Naive thymus-derived CD8-positive, alpha-beta T cell (primary cell): Measurements from ENCODE around the gene IL17D. TPM values are rescaled to one million over a fixed set of nuclear protein-coding genes. Genes with fewer than 3 reads are reported as not detected.
"Not testable (repeated sequence)": the region's sequence is repeated elsewhere in the genome, so short reads cannot be mapped to it uniquely, and the experiment has no call there.

Experiments
- ATAC-seq, 2 donors: fragments of 150-1000 bp; cut with Tn5 transposase in 1 of 2; sonication (Bioruptor Pico), chemical (Tn5 transposase) in 1 of 2; 1 replicate in 1 of 2; 2 replicates in 1 of 2; pipeline ENCODE4 v1.10.0; 2021; ENCODE audit warnings: mild to moderate bottlenecking in 2 of 2, moderate library complexity in 2 of 2
- POLR2A ChIA-PET: fragments of 350-600 bp; sonication (Branson Sonifier 250); formaldehyde crosslinking; loops from one replicate; lab custom pipeline; 2021; ENCODE audit warnings: antibody characterized with exemption; lab: Charles Lee
- DNase-seq, 10 donors: peaks; one replicate each; pipeline versions ENCODE4 v3.0.0 to v3.0.0-alpha.2; 2020 to 2022
- H3K27ac Mint-ChIP-seq, 10 donors: one replicate each; pipeline ENCODE4 v1.8.0; 2020 to 2022; ENCODE audit warnings: mild to moderate bottlenecking in 10 of 10, mixed read lengths in 10 of 10, moderate library complexity in 4 of 10, inconsistent platforms in 1 of 10
- H3K27me3 Mint-ChIP-seq, 5 donors: one replicate each; pipeline ENCODE4 v1.8.0; 2021 to 2022; ENCODE audit warnings: mixed read lengths in 5 of 5
- H3K36me3 Mint-ChIP-seq, 3 donors: one replicate each; pipeline ENCODE4 v1.8.0; 2020 to 2022; ENCODE audit warnings: mixed read lengths in 3 of 3, mild to moderate bottlenecking in 2 of 3, inconsistent platforms in 1 of 3
- H3K4me1 Mint-ChIP-seq, 4 donors: one replicate each; pipeline ENCODE4 v1.8.0; 2021 to 2022; ENCODE audit warnings: mixed read lengths in 4 of 4
- H3K4me3 Mint-ChIP-seq, 10 donors: one replicate each; pipeline ENCODE4 v1.8.0; 2020 to 2022; ENCODE audit warnings: mild to moderate bottlenecking in 10 of 10, mixed read lengths in 10 of 10, moderate library complexity in 6 of 10, inconsistent platforms in 1 of 10
- H3K9me3 Mint-ChIP-seq, 9 donors: one replicate each; pipeline ENCODE4 v1.8.0; 2020 to 2022; ENCODE audit warnings: mixed read lengths in 9 of 9, mild to moderate bottlenecking in 3 of 9, inconsistent platforms in 1 of 9, moderate library complexity in 1 of 9
- polyA plus RNA-seq, 3 donors: library from polyadenylated mRNA; unstranded; fragments of 300-500 nt; fragmentation: Illumina TruSeq; gene quantifications; one replicate each; pipeline ENCODE4 v1.2.3, GENCODE V29; 2021
- total RNA-seq, 8 experiments: library from RNA in 2 of 8; stranded (reverse) in 2 of 8; gene quantifications; one replicate each; pipeline ENCODE4 v1.2.3 and lab custom pipeline; 2021 to 2026

The IL17D gene
- total and polyA plus RNA-seq, 5 experiments from 2014 or later, result 0.11 to 0.50 (median 0.22) TPM

- H3K27me3 Mint-ChIP-seq, result no peaks in the 10 kb centered on the region
- ATAC-seq (no peak), DNase-seq (no peak)
- H3K4me1 Mint-ChIP-seq, result no peaks in the 10 kb centered on the region
- H3K9me3 Mint-ChIP-seq, result no peaks in the 10 kb centered on the region
- no peak overlapping the region for H3K4me3 Mint-ChIP-seq
- H3K27ac Mint-ChIP-seq, result no peak overlapping the region
- H3K36me3 Mint-ChIP-seq, result peaks cover 4 to 49% (median 24%) of the 10 kb centered on the region in 3 donors
- POLR2A ChIA-PET, result no interaction called here
These were observed 23.0 kb upstream of the IL17D start for GRCh38 chr13:20680416-20681080.

GRCh38 chr13:20681481-20681880 is 22.0 kb upstream of the IL17D start:
- H3K9me3 Mint-ChIP-seq, POLR2A ChIA-PET, H3K4me1 Mint-ChIP-seq, H3K27me3 Mint-ChIP-seq, DNase-seq, H3K4me3 Mint-ChIP-seq, ATAC-seq, H3K27ac Mint-ChIP-seq: not testable (repeated sequence)
- H3K36me3 Mint-ChIP-seq, result peaks cover 0 to 43% (median 24%) of the 10 kb centered on the region in 3 donors

- Mint-ChIP-seq H3K27me3 (no peaks in the 10 kb centered on the region), H3K4me3 (no peak overlapping the region)
These were observed 21.4 kb upstream of the IL17D start for GRCh38 chr13:20682061-20682460.

GRCh38 chr13:20684041-20684440 is 19.5 kb upstream of the IL17D start:
- no peaks in the 10 kb centered on the region for H3K9me3 Mint-ChIP-seq
- no peak for DNase-seq
- no peaks in the 10 kb centered on the region for H3K27me3 Mint-ChIP-seq
- POLR2A ChIA-PET, result no interaction called here
- no peaks in the 10 kb centered on the region for H3K4me1 Mint-ChIP-seq
- H3K36me3 Mint-ChIP-seq, result peaks cover 0 to 57% (median 30%) of the 10 kb centered on the region in 3 donors
- H3K4me3 Mint-ChIP-seq, result no peak overlapping the region
- ATAC-seq, result no peak
- no peak overlapping the region for H3K27ac Mint-ChIP-seq

More at GRCh38 chr13:20682061-20682460, 21.4 kb upstream of the IL17D start:
- Mint-ChIP-seq H3K27ac (no peak overlapping the region), H3K4me1 (no peaks in the 10 kb centered on the region), H3K36me3 (peaks cover 0 to 48% (median 23%) of the 10 kb centered on the region in 3 donors), H3K9me3 (no peaks in the 10 kb centered on the region)
- DNase-seq (no peak), ATAC-seq (no peak)
- POLR2A ChIA-PET, result no interaction called here

- Mint-ChIP-seq H3K27me3 (no peaks in the 10 kb centered on the region), H3K9me3 (no peaks in the 10 kb centered on the region), H3K4me3 (no peak overlapping the region), H3K27ac (no peak overlapping the region), H3K36me3 (peaks cover 0 to 57% (median 35%) of the 10 kb centered on the region in 3 donors), H3K4me1 (no peaks in the 10 kb centered on the region)
- ATAC-seq (no peak), DNase-seq (no peak)
- POLR2A ChIA-PET, result no interaction called here
These were observed 19.0 kb upstream of the IL17D start for GRCh38 chr13:20684546-20684945.

- no peaks in the 10 kb centered on the region for H3K4me1 Mint-ChIP-seq
- no peak overlapping the region for H3K27ac Mint-ChIP-seq
- H3K4me3 Mint-ChIP-seq, result no peak overlapping the region
- no peaks in the 10 kb centered on the region for H3K9me3 Mint-ChIP-seq
- ATAC-seq (no peak), DNase-seq (no peak)
- H3K36me3 Mint-ChIP-seq, result peaks cover 0 to 60% (median 39%) of the 10 kb centered on the region in 3 donors
- POLR2A ChIA-PET, result no interaction called here
- no peaks in the 10 kb centered on the region for H3K27me3 Mint-ChIP-seq
These were observed 18.4 kb upstream of the IL17D start for GRCh38 chr13:20685092-20685491.

- Mint-ChIP-seq H3K27me3 (no peaks in the 10 kb centered on the region), H3K27ac (no peak overlapping the region), H3K36me3 (peaks cover 0 to 57% (median 41%) of the 10 kb centered on the region in 3 donors), H3K4me3 (no peak overlapping the region), H3K4me1 (no peaks in the 10 kb centered on the region), H3K9me3 (no peaks in the 10 kb centered on the region)
- DNase-seq (no peak), ATAC-seq (no peak)
- POLR2A ChIA-PET, result interaction anchor here (0.6 to 0.7 kb wide), 2 partner anchors 8 to 87 kb away, joined by 3 to 4 read pairs; no protein-coding TSS in a partner anchor
These were observed 17.3 kb upstream of the IL17D start for GRCh38 chr13:20686167-20686566.

GRCh38 chr13:20686863-20687579 is 16.5 kb upstream of the IL17D start:
- H3K36me3 Mint-ChIP-seq, result peaks cover 0 to 53% (median 41%) of the 10 kb centered on the region in 3 donors
- ATAC-seq (no peak), DNase-seq (no peak)
- no peaks in the 10 kb centered on the region for H3K9me3 Mint-ChIP-seq
- H3K27me3 Mint-ChIP-seq, result no peaks in the 10 kb centered on the region
- no peak overlapping the region for H3K4me3 Mint-ChIP-seq
- POLR2A ChIA-PET, result interaction anchor here (0.6 to 0.7 kb wide), 2 partner anchors 9 to 86 kb away, joined by 3 to 4 read pairs; no protein-coding TSS in a partner anchor
- H3K4me1 Mint-ChIP-seq, result no peaks in the 10 kb centered on the region
- H3K27ac Mint-ChIP-seq, result peak overlapping the region in 1 of 10 donors; percentile 29

- no peak overlapping the region for H3K4me3 Mint-ChIP-seq
- no peak overlapping the region for H3K27ac Mint-ChIP-seq
- DNase-seq, result no peak
- POLR2A ChIA-PET, result no interaction called here
- H3K4me1 Mint-ChIP-seq, result no peaks in the 10 kb centered on the region
- no peak for ATAC-seq
- peaks cover 0 to 46% (median 28%) of the 10 kb centered on the region in 3 donors for H3K36me3 Mint-ChIP-seq
- H3K9me3 Mint-ChIP-seq, result no peaks in the 10 kb centered on the region
- H3K27me3 Mint-ChIP-seq, result no peaks in the 10 kb centered on the region
These were observed 14.2 kb upstream of the IL17D start for GRCh38 chr13:20689291-20689690.

- POLR2A ChIA-PET, result no interaction called here
These were observed 11.9 kb upstream of the IL17D start for GRCh38 chr13:20691616-20692015.

GRCh38 chr13:20696073-20696472 is 7.4 kb upstream of the IL17D start:
- Mint-ChIP-seq H3K36me3 (no peaks in the 10 kb centered on the region), H3K9me3 (no peaks in the 10 kb centered on the region), H3K4me3 (no peak overlapping the region), H3K4me1 (peaks cover 0 to 2% (median under 1%) of the 10 kb centered on the region in 4 donors), H3K27ac (no peak overlapping the region), H3K27me3 (peaks cover 15 to 27% (median 16%) of the 10 kb centered on the region in 5 donors)
- ATAC-seq (no peak), DNase-seq (no peak)
- POLR2A ChIA-PET, result no interaction called here

More at GRCh38 chr13:20691616-20692015, 11.9 kb upstream of the IL17D start:
- peaks cover 4 to 10% (median 5%) of the 10 kb centered on the region in 5 donors for H3K27me3 Mint-ChIP-seq
- H3K36me3 Mint-ChIP-seq, result peaks cover 0 to 35% (median 28%) of the 10 kb centered on the region in 3 donors
- H3K4me1 Mint-ChIP-seq, result no peaks in the 10 kb centered on the region
- no peak overlapping the region for H3K4me3 Mint-ChIP-seq
- ATAC-seq, result no peak
- H3K9me3 Mint-ChIP-seq, result no peaks in the 10 kb centered on the region
- H3K27ac Mint-ChIP-seq, result no peak overlapping the region
- no peak for DNase-seq

- Mint-ChIP-seq H3K27me3 (peaks cover 15 to 30% (median 16%) of the 10 kb centered on the region in 5 donors), H3K4me1 (peaks cover 9 to 14% (median 9%) of the 10 kb centered on the region in 4 donors)
- POLR2A ChIA-PET, result no interaction called here
These were observed 3.8 kb upstream of the IL17D start for GRCh38 chr13:20699715-20700114.

GRCh38 chr13:20700288-20700687 is 3.2 kb upstream of the IL17D start:
- H3K4me1 Mint-ChIP-seq, result peaks cover 9 to 17% (median 11%) of the 10 kb centered on the region in 4 donors
- POLR2A ChIA-PET, result no interaction called here
- H3K9me3 Mint-ChIP-seq, result no peaks in the 10 kb centered on the region
- peaks cover 15 to 30% (median 16%) of the 10 kb centered on the region in 5 donors for H3K27me3 Mint-ChIP-seq
- peak overlapping the region in 3 of 10 donors; percentile 9 to 38 (median 31) for H3K4me3 Mint-ChIP-seq
- ATAC-seq, result no peak
- H3K27ac Mint-ChIP-seq, result no peak overlapping the region
- no peak for DNase-seq
- H3K36me3 Mint-ChIP-seq, result no peaks in the 10 kb centered on the region

More at GRCh38 chr13:20699715-20700114, 3.8 kb upstream of the IL17D start:
- Mint-ChIP-seq H3K27ac (no peak overlapping the region), H3K9me3 (no peaks in the 10 kb centered on the region), H3K36me3 (no peaks in the 10 kb centered on the region), H3K4me3 (no peak overlapping the region)
- DNase-seq (no peak), ATAC-seq (no peak)
